Panc1 (cell line): ENCODE data around the gene DLEU7. TPM values are rescaled to one million over a fixed set of nuclear protein-coding genes. Genes with fewer than 3 reads are reported as not detected.

Experiments
- ATAC-seq: fragments of 200-7000 bp; cut with Tn5 transposase; 2 replicates; pipeline ENCODE4 v1.9.1; 2020; ENCODE audit warnings: mild to moderate bottlenecking, moderate library complexity
- BruUV-seq: library from RNA; stranded (reverse); fragments of 400-500 nt; replicated peaks from 2 replicates; lab custom pipeline; 2021; lab: Mats Ljungman, UMichigan
- CTCF ChIA-PET: fragments of 300-600 bp; sonication (Branson Sonifier 250); formaldehyde crosslinking; loops from one replicate; lab custom pipeline; 2022; ENCODE audit warnings: antibody characterized with exemption; lab: Charles Lee
- POLR2A ChIA-PET: fragments of 300-600 bp; sonication (Branson Sonifier 250); formaldehyde crosslinking; loops from one replicate; lab custom pipeline; 2022; ENCODE audit warnings: antibody characterized with exemption; lab: Charles Lee
- DNase-seq: peaks from one replicate; pipeline ENCODE4 v3.0.0-alpha.2; 2010; ENCODE audit warnings: low read depth, low spot score
- H3K27ac ChIP-seq: 2 replicates; pipeline ENCODE4 v1.5.1; 2011; ENCODE audit warnings: mild to moderate bottlenecking, low read length, inconsistent platforms
- H3K27me3 ChIP-seq: fragments of 200-500 bp; sonication (Bioruptor generic); 2 replicates; pipeline ENCODE4 v1.6.0; 2014; ENCODE audit warnings: low read length, inconsistent platforms; ENCODE audit not compliant: control insufficient read depth, insufficient read depth
- H3K36me3 ChIP-seq: fragments of 200-500 bp; sonication (Bioruptor generic); 2 replicates; pipeline ENCODE4 v1.5.1; 2014; ENCODE audit warnings: inconsistent platforms, mild to moderate bottlenecking, low read length, moderate library complexity; ENCODE audit not compliant: control insufficient read depth, insufficient read depth
- H3K4me1 ChIP-seq: 2 replicates; pipeline ENCODE4 v1.5.1; 2011; ENCODE audit warnings: inconsistent platforms, mild to moderate bottlenecking, low read length, moderate library complexity; ENCODE audit not compliant: control insufficient read depth, insufficient read depth
- H3K4me3 ChIP-seq, 2 experiments: 2 replicates each; pipeline ENCODE4 v1.5.1; 2011 to 2012; ENCODE audit warnings: low read depth in 2 of 2, low read length in 2 of 2, mild to moderate bottlenecking in 2 of 2, inconsistent platforms in 1 of 2, moderate library complexity in 1 of 2
- H3K9me3 ChIP-seq: fragments of 200-500 bp; sonication (Bioruptor generic); 2 replicates; pipeline ENCODE4 v1.5.1; 2014; ENCODE audit warnings: low read depth, mild to moderate bottlenecking, inconsistent platforms, low read length, moderate library complexity; ENCODE audit not compliant: control insufficient read depth, insufficient read depth
- CTCF ChIP-seq: fragments of 450-650 bp; IDR thresholded peaks from 2 replicates; pipeline ENCODE4 v1.5.1; 2017; ENCODE audit warnings: mild to moderate bottlenecking
- POLR2AphosphoS5 ChIP-seq: IDR thresholded peaks from 2 replicates; pipeline ENCODE4 v1.6.1; 2012; ENCODE audit warnings: mild to moderate bottlenecking, low read depth, low read length, moderate library complexity
- REST ChIP-seq, 2 experiments: IDR thresholded peaks; 2 replicates each; pipeline ENCODE4 v1.6.1; 2011 to 2012; ENCODE audit warnings: low read depth in 2 of 2, control low read depth in 1 of 2, low read length in 1 of 2, mild to moderate bottlenecking in 1 of 2, moderate library complexity in 1 of 2; ENCODE audit not compliant: insufficient read depth in 1 of 2
- SIN3A ChIP-seq: IDR thresholded peaks from 2 replicates; pipeline ENCODE4 v1.6.1; 2012; ENCODE audit warnings: low read depth, mild to moderate bottlenecking, low read length, moderate library complexity, borderline replicate concordance; ENCODE audit not compliant: insufficient read depth
- TCF7L2 ChIP-seq: IDR thresholded peaks from 2 replicates; pipeline ENCODE4 v1.6.1; 2011; ENCODE audit warnings: mild to moderate bottlenecking, low read depth, low read length, inconsistent platforms
- in situ Hi-C: cut with HindIII; loops from 2 replicates; pipeline ENCODE4 v1.10.0; 2016; ENCODE audit warnings: low sequenced_read_pairs, low pct_unique_long_range_greater_than_20kb
- intact Hi-C: fragments of 100-400 bp; cut with micrococcal nuclease; formaldehyde crosslinking; loops from one replicate; pipeline ENCODE4 v1.10.0; 2022; ENCODE audit not compliant: unreplicated experiment
- total RNA-seq: library from RNA; stranded (reverse); gene quantifications from one replicate; pipeline ENCODE4 v1.2.1, GENCODE V29; 2021; ENCODE audit not compliant: unreplicated experiment

The DLEU7 gene
- total RNA-seq, 1 experiment from 2014 or later: not detected

- Histone ChIP-seq H3K27me3 (no peaks in the 10 kb centered on the region), H3K4me3 (no peak overlapping the region), H3K9me3 (no peaks in the 10 kb centered on the region), H3K4me1 (no peaks in the 10 kb centered on the region), H3K36me3 (no peaks in the 10 kb centered on the region), H3K27ac (no peak overlapping the region)
- POLR2A ChIA-PET: no interaction called here
- DNase-seq (no peak), ATAC-seq (no peak)
- TF ChIP-seq POLR2AphosphoS5 (no peak), SIN3A (no peak), CTCF (no peak), REST (IDR thresholded peaks at IDR 0.05; ENCODE audit: insufficient read depth in 1 of 2, low read depth in 2 of 2, low read length in 1 of 2) (no peak)
- intact Hi-C loops (no loop called here), in situ Hi-C loops (no loop called here)
- CTCF ChIA-PET: no interaction called here
- BruUV-seq: no TSS peak
Measured at GRCh38 chr13:50845211-50845610, 1.7 kb upstream of the DLEU7 start.

- H3K36me3 ChIP-seq: no peaks in the 10 kb centered on the region
- no peak overlapping the region for H3K4me3 ChIP-seq
- DNase-seq: no peak
- no peak for TF ChIP-seq REST (IDR thresholded peaks at IDR 0.05; ENCODE audit: insufficient read depth in 1 of 2, low read depth in 2 of 2, low read length in 1 of 2)
- TF ChIP-seq POLR2AphosphoS5: no peak
- no peak for TF ChIP-seq CTCF
- no peak for TF ChIP-seq TCF7L2
- no peak for TF ChIP-seq SIN3A
- ATAC-seq: no peak
- in situ Hi-C loops: no loop called here
- H3K4me1 ChIP-seq: no peaks in the 10 kb centered on the region
- intact Hi-C loops: no loop called here
- H3K27ac ChIP-seq: no peak overlapping the region
- ChIA-PET POLR2A (no interaction called here), CTCF (no interaction called here)
- H3K27me3 ChIP-seq: no peaks in the 10 kb centered on the region
- H3K9me3 ChIP-seq: no peaks in the 10 kb centered on the region
- BruUV-seq: no TSS peak
Measured at GRCh38 chr13:50844084-50844875, 788 bp upstream of the DLEU7 start.
